ENCODE measurements around the gene AATF.

DNA sequence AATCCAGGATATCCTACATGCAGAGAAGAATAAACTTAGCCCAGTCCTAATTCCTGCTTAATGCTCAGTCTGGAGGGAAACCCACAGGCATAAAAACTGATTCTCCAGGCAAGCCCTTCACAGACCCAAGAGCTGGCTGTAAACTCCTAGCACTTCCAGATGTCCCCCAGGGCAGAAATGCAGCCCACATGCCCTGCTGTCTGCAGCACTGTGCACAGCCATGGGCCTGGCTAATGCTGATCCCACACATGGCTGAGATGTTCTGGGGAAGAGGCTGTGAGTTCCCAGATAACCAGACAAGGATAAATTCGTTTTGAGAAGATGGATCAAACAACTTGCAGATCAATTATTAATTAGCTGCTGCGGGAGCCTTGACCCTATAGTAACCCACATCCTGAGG lies 148.4 kb downstream of the AATF start:
- TF ChIP-seq, protein P1, sequence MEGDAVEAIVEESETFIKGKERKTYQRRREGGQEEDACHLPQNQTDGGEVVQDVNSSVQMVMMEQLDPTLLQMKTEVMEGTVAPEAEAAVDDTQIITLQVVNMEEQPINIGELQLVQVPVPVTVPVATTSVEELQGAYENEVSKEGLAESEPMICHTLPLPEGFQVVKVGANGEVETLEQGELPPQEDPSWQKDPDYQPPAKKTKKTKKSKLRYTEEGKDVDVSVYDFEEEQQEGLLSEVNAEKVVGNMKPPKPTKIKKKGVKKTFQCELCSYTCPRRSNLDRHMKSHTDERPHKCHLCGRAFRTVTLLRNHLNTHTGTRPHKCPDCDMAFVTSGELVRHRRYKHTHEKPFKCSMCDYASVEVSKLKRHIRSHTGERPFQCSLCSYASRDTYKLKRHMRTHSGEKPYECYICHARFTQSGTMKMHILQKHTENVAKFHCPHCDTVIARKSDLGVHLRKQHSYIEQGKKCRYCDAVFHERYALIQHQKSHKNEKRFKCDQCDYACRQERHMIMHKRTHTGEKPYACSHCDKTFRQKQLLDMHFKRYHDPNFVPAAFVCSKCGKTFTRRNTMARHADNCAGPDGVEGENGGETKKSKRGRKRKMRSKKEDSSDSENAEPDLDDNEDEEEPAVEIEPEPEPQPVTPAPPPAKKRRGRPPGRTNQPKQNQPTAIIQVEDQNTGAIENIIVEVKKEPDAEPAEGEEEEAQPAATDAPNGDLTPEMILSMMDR (IDR thresholded peaks at IDR 0.05) = no peak
- no peak for TF ChIP-seq EP300 (IDR thresholded peaks at IDR 0.05)

All from ovary (tissue), 3 donors.